ENCODE measurements around the gene KCNQ2. TPM values are rescaled to one million over a fixed set of nuclear protein-coding genes. Genes with fewer than 3 reads are reported as not detected.

Gene KCNQ2
- total and polyA plus RNA-seq, 8 donors, result 0.54 to 12.5 (median 1.5) TPM

DNA sequence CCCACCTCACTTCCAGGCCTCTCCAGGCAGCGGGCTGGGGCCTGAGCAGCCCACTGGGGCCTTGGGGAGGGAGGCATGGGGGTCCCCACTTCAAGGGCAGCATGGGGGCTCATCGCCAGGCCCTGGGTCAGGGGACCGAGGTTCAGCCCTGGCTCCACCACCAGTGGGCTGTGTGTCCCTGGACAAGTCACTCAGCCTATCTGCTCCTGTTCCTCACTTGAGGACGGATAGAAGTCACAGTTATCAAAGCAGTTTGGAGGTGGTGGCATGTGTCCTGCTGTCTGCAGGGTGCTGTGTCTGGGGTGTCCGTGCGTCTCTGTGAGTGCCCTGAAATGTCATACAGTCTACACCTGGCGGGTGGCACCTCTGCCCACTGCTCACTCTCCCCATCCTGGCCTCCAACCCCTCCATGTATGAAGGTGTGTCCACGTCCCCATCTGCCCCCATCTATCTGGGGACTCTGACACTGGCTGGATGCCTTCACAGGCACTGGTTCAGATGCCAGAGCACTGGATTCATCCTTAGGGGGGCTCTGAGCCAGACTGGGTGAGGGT lies 22.8 kb upstream of the KCNQ2 start:
- FAIRE-seq, result no peak
- no peak for ATAC-seq
- DNase-seq, result no peak
- Histone ChIP-seq H3K36me3 (no peaks in the 10 kb centered on the region), H3K4me3 (no peak overlapping the region), H3K27me3 (no peaks in the 10 kb centered on the region), H3K9me3 (no peaks in the 10 kb centered on the region), H3K27ac (no peak overlapping the region), H3K4me1 (peaks cover 0 to 3% (median 0%) of the 10 kb centered on the region in 3 donors)
- TF ChIP-seq, protein P1, sequence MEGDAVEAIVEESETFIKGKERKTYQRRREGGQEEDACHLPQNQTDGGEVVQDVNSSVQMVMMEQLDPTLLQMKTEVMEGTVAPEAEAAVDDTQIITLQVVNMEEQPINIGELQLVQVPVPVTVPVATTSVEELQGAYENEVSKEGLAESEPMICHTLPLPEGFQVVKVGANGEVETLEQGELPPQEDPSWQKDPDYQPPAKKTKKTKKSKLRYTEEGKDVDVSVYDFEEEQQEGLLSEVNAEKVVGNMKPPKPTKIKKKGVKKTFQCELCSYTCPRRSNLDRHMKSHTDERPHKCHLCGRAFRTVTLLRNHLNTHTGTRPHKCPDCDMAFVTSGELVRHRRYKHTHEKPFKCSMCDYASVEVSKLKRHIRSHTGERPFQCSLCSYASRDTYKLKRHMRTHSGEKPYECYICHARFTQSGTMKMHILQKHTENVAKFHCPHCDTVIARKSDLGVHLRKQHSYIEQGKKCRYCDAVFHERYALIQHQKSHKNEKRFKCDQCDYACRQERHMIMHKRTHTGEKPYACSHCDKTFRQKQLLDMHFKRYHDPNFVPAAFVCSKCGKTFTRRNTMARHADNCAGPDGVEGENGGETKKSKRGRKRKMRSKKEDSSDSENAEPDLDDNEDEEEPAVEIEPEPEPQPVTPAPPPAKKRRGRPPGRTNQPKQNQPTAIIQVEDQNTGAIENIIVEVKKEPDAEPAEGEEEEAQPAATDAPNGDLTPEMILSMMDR (IDR thresholded peaks at IDR 0.05), result no peak
- WGBS, 2 donors, result 56 to 66% methylated on average over 8 of the region's 8 CpGs
- intact Hi-C loops (cut with DNase I), result no loop called here

DNA sequence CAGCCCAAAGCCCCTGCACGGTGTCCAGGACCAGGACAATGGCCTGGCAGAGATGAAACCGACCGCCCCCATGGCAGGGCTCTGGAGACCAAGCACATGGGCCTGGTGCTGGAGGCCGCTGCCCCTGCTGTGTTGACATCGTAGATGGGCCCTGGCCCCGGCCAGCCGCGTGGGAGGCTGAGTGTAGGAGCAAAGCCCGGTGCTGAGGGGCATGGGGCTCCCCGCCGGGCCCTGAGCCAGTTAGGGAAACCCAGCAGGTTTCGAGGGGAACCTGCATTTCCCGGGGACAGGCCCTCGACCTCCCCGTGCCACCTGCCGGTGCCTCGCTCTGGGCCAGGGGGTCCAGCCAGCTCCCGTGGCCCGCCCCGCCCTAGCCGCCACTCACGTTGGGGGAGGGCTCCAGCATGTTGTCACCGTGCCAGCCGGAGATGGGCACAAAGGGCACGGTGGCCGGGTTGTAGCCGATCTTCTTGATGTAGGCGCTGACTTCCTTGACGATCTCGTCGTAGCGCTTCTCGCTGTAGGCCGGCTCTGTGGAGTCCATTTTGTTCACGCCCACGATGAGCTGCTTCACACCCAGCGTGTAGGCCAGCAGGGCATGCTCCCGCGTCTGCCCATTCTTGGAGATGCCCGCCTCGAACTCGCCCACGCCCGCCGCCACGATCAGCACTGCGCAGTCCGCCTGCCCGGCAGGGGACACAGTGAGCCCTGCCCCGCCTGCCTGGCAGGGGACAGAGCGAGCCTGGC lies 22.1 kb upstream of the KCNQ2 start:
- TF ChIP-seq, protein P1 (IDR thresholded peaks at IDR 0.05), result no peak
- no peak for FAIRE-seq
- intact Hi-C loops (cut with DNase I), result no loop called here
- Histone ChIP-seq H3K9me3 (no peaks in the 10 kb centered on the region), H3K27me3 (no peaks in the 10 kb centered on the region), H3K4me3 (no peak overlapping the region), H3K36me3 (no peaks in the 10 kb centered on the region), H3K27ac (no peak overlapping the region), H3K4me1 (peaks cover 0 to 3% (median 0%) of the 10 kb centered on the region in 3 donors)
- DNase-seq, result peak in 2 of 6 donors; percentile 40 to 58
- ATAC-seq, result no peak
- WGBS, 2 donors, result 72 to 82% methylated on average over 51 of the region's 51 CpGs

DNA sequence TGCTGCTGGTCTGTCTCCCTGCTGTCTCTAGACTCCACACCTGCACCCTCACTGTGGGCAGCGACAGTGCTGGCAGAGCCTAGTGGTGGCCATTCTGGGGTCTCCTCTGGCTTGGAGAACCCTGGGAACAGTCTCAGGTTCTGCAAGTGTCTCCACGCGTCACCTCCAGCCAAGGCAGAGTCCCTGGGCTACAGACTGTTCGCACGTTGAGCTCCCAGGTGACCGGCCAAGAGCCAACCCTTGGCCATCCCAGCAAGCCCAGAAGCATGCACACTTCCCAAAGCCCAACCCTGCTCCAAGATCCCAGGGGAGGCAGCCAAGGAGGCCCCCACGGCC lies 21.6 kb upstream of the KCNQ2 start:
- Histone ChIP-seq H3K27ac (no peak overlapping the region), H3K4me3 (no peak overlapping the region), H3K9me3 (no peaks in the 10 kb centered on the region), H3K27me3 (no peaks in the 10 kb centered on the region), H3K36me3 (no peaks in the 10 kb centered on the region), H3K4me1 (peaks cover 0 to 3% (median 0%) of the 10 kb centered on the region in 3 donors)
- FAIRE-seq, result no peak
- intact Hi-C loops (cut with DNase I), result no loop called here
- TF ChIP-seq, protein P1 (IDR thresholded peaks at IDR 0.05), result no peak
- 62 to 77% methylated on average over 7 of the region's 7 CpGs for WGBS, 2 donors
- ATAC-seq, result no peak
- peak in 2 of 6 donors; percentile 11 to 44 for DNase-seq

DNA sequence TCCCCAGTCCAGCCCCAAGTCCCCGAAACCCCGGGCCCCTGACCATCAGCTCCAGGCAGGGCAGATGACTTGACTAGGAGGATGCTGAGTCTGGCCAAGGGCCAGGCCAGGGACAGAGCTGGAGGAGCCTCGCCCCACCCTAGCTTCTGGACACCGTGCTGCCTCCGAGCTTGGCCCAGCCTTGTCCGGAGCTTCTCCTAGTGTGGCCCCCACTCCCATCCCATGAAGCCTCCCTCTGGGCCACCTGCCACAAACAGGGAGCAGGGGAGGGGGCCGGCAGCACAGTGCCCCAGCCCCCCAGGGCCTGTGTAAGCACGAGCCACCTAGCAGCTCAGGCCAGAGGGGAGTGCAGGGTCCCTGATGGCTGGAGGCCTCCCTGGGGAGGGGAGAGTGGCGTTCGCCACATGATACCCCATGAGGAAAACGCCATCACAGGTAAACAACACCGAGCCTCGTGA lies 21.1 kb upstream of the KCNQ2 start:
- intact Hi-C loops (cut with DNase I), result no loop called here
- Histone ChIP-seq H3K36me3 (no peaks in the 10 kb centered on the region), H3K4me3 (no peak overlapping the region), H3K27ac (no peak overlapping the region), H3K4me1 (peaks cover 0 to 3% (median 0%) of the 10 kb centered on the region in 3 donors), H3K9me3 (no peaks in the 10 kb centered on the region), H3K27me3 (no peaks in the 10 kb centered on the region)
- FAIRE-seq, result no peak
- TF ChIP-seq, protein P1 (IDR thresholded peaks at IDR 0.05), result no peak
- peak in 3 of 6 donors; percentile 28 to 74 (median 51) for DNase-seq
- 50 to 62% methylated on average over 13 of the region's 13 CpGs for WGBS, 2 donors
- ATAC-seq, result no peak

DNA sequence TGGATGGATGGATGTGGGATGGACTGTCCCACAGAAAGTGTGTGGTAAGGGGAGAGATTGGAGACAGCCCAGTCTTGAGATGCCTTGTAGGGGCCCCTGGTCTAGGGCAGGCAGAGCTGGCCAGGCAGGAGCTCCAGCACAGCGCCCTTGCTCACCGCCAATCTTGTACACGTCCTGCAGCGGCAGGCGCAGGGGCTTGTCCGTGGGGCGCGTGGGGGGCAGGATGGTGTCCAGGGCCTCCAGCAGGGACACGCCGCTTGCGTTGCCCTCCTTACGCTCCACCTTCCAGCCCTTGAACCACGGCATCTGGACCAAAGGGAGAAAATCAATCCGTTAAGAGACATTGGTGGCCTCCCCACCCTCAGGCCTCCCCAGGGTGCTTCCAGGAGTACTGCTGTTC lies 20.5 kb upstream of the KCNQ2 start:
- Histone ChIP-seq H3K27me3 (no peaks in the 10 kb centered on the region), H3K9me3 (no peaks in the 10 kb centered on the region), H3K4me1 (peaks cover 0 to 3% (median 0%) of the 10 kb centered on the region in 3 donors), H3K4me3 (no peak overlapping the region), H3K36me3 (no peaks in the 10 kb centered on the region), H3K27ac (no peak overlapping the region)
- TF ChIP-seq, protein P1 (IDR thresholded peaks at IDR 0.05), result no peak
- intact Hi-C loops (cut with DNase I), result no loop called here
- WGBS, 2 donors, result 79 to 88% methylated on average over 14 of the region's 14 CpGs
- DNase-seq (peak in 1 of 6 donors; percentile 22), ATAC-seq (no peak), FAIRE-seq (no peak)
